ENCODE results near the gene ORAI3. TPM values are rescaled to one million over a fixed set of nuclear protein-coding genes. Genes with fewer than 3 reads are reported as not detected.

ORAI3 gene
- total and polyA plus RNA-seq, 2 of the 13 experiments (the other 11 are each of a cell fraction or from before 2014, with no cell fraction given), result 11.4 to 32.0 TPM

DNA sequence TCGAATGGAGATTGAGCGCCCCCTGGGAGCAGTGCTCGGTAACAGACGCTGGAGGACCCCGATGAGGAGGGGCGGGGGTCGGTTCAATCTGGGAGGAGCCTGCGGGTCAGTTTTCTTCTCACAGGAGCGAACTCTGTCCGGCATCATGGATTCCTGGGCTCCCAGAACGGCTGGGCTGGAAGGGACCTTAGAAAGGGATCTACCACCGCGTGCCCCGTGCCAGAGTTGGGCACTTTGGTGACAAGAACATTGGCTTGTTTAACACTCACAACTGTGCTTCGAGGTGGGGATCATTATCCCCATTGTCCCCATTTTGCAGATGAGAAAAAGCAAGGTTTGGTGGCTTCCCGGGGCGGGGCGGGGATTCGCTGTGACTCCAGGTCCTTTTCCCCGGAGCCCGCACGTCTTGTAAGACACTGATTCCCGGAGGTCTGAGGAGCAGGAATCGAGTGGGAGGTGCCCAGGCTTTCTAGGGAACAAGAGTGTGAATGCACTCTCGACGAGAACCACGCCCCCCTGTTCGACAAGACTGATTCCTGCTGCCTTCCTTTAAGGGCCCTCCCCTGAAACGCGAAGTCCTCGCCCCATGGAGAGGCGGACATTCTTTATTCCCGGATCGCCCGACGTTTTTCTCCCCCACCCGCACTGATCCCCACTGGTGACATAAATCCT, 27.0 kb upstream of the ORAI3 start (continued):
- TF ChIP-seq ZMAT3 (CRISPR knock-in tag; conservative IDR thresholded peaks at IDR 0.05), result no peak; the same call in 1 of the 2 replicates
- no peak for TF ChIP-seq NPAS2 (CRISPR knock-in tag; IDR thresholded peaks at IDR 0.05; ENCODE audit: borderline replicate concordance)
- TF ChIP-seq SRSF9 (IDR thresholded peaks at IDR 0.05; ENCODE audit: borderline replicate concordance, insufficient read depth, low read depth, low read length, poor library complexity, severe bottlenecking), result no peak
- TF ChIP-seq ZNF20 (CRISPR knock-in tag; IDR thresholded peaks at IDR 0.05), result no peak
- peak; percentile 6; the same call in 1 of the 2 replicates for TF ChIP-seq CBX5 (CRISPR knock-in tag; IDR thresholded peaks at IDR 0.05; ENCODE audit: borderline replicate concordance)
- TF ChIP-seq HIVEP1 (CRISPR knock-in tag; IDR thresholded peaks at IDR 0.05), result peak; percentile 35; the same call in 1 of the 2 replicates
- no peak for TF ChIP-seq ZXDC (CRISPR knock-in tag; IDR thresholded peaks at IDR 0.05)
- no peak for TF ChIP-seq ZFYVE20 (CRISPR knock-in tag; IDR thresholded peaks at IDR 0.05; ENCODE audit: borderline replicate concordance, low read depth)
- no peak for TF ChIP-seq NR2F6 (IDR thresholded peaks at IDR 0.05)
- TF ChIP-seq NR2F6 (CRISPR knock-in tag; IDR thresholded peaks at IDR 0.05), result peak; percentile 32; the same call in 1 of the 2 replicates
- TF ChIP-seq PTBP1 (IDR thresholded peaks at IDR 0.05; ENCODE audit: low read depth, low read length, poor library complexity, severe bottlenecking), result no peak
- peak; percentile 76; the same call in 1 of the 2 replicates for TF ChIP-seq FOXC1 (CRISPR knock-in tag; IDR thresholded peaks at IDR 0.05; ENCODE audit: borderline replicate concordance)
- peak; percentile 46; the same call in 1 of the 2 replicates for TF ChIP-seq SP5 (CRISPR knock-in tag; IDR thresholded peaks at IDR 0.05; ENCODE audit: borderline replicate concordance, low read depth)
- TF ChIP-seq STAT6 (CRISPR knock-in tag; IDR thresholded peaks at IDR 0.05; ENCODE audit: borderline replicate concordance), result no peak
- TF ChIP-seq, protein P1, sequence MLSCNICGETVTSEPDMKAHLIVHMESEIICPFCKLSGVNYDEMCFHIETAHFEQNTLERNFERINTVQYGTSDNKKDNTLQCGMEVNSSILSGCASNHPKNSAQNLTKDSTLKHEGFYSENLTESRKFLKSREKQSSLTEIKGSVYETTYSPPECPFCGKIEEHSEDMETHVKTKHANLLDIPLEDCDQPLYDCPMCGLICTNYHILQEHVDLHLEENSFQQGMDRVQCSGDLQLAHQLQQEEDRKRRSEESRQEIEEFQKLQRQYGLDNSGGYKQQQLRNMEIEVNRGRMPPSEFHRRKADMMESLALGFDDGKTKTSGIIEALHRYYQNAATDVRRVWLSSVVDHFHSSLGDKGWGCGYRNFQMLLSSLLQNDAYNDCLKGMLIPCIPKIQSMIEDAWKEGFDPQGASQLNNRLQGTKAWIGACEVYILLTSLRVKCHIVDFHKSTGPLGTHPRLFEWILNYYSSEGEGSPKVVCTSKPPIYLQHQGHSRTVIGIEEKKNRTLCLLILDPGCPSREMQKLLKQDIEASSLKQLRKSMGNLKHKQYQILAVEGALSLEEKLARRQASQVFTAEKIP (CRISPR knock-in tag; IDR thresholded peaks at IDR 0.05; ENCODE audit: borderline replicate concordance), result no peak
- TF ChIP-seq FOXK1 (CRISPR knock-in tag; IDR thresholded peaks at IDR 0.05; ENCODE audit: borderline replicate concordance, low read depth), result peak; percentile 72
- TF ChIP-seq ZNF224 (CRISPR knock-in tag; IDR thresholded peaks at IDR 0.05), result 0 out of 2 replicates have a peak, but pooled peaks have one; percentile 52
- TF ChIP-seq RBFOX2 (IDR thresholded peaks at IDR 0.05; ENCODE audit: low read depth, low read length), result no peak
- peak; percentile 94 for TF ChIP-seq ZNF850 (CRISPR knock-in tag; conservative IDR thresholded peaks at IDR 0.05)
- no peak for TF ChIP-seq DDIT3 (CRISPR knock-in tag; IDR thresholded peaks at IDR 0.05)
- TF ChIP-seq HNRNPK (IDR thresholded peaks at IDR 0.05; ENCODE audit: low read depth, low read length, poor library complexity, severe bottlenecking), result no peak
- no peak for TF ChIP-seq JDP2 (CRISPR knock-in tag; IDR thresholded peaks at IDR 0.05; ENCODE audit: borderline replicate concordance)
